ENCODE results near the gene PLBD1. TPM values are rescaled to one million over a fixed set of nuclear protein-coding genes. Genes with fewer than 3 reads are reported as not detected.

The PLBD1 gene
- total RNA-seq, 1 experiment from 2014 or later: not detected

GRCh38 chr12:14510574-14510973 lies 57.1 kb downstream of the PLBD1 start:
- no peak for DNase-seq (ENCODE audit: low read depth)

GRCh38 chr12:14505626-14506596 lies 61.8 kb downstream of the PLBD1 start:
- no peak for DNase-seq (ENCODE audit: low read depth)

DNA sequence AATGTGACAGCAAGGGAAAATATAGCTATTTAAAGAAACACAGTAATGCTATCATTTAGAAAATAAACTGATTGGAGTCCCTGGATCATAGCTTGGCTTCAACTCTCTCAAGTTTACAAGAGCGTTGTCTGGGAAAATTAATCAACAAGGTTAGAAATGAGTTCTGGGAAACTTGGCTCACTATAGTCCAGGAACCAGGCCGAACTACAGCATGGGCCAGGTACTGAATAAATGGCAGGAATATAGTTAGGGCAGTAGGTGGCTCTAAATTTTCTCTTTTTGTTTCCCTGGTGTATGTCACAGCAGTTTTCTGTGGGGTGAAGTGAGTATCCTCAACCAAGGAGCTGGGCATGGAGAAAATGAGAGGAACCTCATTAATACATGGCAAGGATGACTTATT lies 72.4 kb downstream of the PLBD1 start:
- DNase-seq (ENCODE audit: low read depth): no peak

DNA sequence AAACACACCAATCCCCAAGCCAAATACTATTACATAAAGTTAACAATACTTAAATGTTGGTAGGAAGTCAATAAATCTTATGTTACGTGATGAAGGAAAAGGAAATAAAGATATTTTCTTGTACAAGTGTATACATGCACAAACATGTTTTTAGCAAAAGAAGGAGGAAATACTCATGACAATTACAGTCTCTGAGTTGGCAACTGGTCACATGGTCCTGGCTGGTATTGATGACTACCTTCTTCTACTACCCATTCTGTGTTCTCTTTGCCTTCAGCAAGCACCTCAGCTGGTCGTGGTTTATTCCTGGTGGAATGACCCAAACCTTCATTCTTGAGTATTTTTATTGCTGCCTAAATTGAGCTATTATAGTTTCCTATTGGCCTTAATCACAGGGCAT lies 84.8 kb downstream of the PLBD1 start:
- no peak for DNase-seq (ENCODE audit: low read depth)

GRCh38 chr12:14482361-14482760 lies 85.3 kb downstream of the PLBD1 start:
- no peak for DNase-seq (ENCODE audit: low read depth)

- no peak for DNase-seq (ENCODE audit: low read depth)
These were observed 86.5 kb downstream of the PLBD1 start for GRCh38 chr12:14481201-14481600.

DNA sequence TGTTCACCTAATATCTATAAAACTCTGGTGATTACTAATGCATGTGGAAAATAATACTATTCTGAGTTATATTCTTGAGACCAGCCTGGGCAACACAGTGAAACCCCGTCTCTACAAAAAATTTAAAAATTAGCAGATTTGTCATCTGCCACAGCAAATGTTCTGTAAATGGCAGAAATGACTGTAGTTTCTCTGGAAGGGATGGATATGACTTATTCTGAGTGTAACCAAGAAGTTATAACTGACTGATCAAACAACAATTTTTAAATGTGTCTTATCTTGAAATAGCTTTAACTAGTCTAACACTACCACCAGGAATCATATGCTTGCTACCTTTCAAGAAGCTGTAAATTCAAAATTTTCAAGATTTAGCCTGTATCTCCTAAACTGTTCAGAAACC lies 88.7 kb downstream of the PLBD1 start:
- DNase-seq (ENCODE audit: low read depth): no peak

DNA sequence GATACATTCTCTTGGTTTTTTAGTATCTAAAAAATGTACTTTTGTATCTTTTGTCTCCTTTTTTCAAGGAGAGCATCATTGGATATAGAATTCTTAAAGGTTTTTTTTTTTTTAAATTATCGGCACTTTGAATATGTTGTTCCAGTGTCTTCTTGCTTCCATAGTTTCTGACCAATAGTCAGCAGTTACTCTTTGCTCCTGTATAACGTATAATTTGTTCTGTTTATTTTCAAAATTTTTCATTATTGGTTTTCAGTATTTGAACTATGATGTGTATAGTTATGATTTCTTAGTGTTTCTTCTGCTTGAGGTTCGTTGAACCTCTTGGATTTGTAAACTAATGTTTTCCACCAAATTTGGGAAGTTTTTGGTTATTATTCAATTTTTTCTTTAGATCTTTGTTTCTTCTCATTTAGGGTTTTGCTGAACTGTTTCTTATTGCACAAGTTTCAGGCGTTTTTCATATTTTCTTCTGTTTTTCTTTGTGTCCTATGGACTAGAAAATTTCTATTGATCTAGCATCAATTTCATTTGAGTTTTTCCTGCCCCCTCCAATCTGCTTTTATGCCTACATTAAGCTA lies 93.9 kb downstream of the PLBD1 start:
- DNase-seq (ENCODE audit: low read depth): no peak

GRCh38 chr12:14471497-14471896 lies 96.2 kb downstream of the PLBD1 start:
- no peak for DNase-seq (ENCODE audit: low read depth)

DNA sequence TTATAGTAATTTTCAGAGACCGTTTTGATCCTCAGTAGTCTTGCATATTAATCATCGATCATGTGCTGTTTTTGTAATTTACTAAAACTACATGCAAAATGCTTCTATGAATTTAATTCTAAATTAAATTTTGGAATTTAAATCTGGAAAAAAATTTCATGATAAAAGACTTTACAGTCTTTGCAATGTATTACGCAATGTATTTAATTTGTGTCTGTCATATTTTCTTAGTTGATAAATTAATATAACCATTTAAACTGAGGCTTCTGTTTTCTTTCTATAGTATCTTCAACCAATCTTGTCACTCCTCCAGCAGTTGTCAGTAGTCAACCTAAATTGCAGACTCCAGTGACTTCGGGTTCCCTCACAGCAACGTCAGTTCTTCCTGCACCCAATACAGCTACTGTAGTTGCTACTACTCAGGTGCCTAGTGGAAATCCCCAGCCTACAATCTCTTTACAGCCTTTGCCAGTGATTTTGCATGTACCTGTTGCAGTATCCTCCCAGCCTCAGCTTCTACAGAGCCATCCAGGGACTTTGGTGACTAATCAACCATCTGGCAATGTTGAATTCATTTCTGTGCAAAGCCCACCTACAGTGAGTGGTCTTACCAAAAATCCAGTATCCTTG lies 107.4 kb downstream of the PLBD1 start:
- DNase-seq (ENCODE audit: low read depth): no peak

DNA sequence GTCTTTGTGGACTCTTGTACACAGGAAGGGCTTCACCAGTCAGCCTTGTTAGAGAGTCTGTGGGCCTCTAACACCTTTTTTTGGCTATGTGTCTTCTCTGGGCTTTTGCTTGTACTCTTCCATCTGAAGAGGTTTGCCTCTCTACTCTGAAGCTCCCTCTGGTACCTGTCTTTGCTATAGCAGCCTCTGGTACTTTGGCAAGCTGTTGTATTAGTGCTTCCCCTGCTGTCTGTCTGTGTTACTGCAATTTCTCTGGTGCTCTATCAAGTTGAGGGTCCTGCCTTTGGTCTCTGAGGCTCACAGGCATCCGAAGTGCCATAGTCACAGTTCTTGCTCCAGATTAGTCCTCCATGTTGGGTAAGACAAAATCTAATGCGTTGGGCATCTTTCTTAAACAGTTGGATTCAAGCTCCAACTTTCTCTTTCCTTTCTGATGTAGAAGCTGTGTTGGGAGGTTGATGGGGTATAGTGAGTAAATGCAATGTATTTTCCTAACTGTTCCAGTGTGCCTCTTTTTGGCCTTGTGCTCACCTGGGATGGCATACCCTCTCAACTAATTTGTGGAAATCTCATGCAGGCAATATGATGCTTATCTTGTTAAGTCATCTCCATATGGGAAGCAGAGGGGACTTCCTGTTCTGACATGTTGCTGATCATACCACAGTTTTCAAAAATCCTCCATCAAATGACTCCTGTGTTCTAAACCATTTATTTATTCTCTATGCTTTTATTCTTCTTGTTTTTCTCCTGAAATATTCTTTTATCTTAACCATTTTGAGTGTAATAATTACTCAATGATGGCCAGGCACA lies 113.4 kb downstream of the PLBD1 start:
- peak; percentile 51 for DNase-seq (ENCODE audit: low read depth)

Small RNA genes within 50 kb of the gene (small RNA-seq; reads per million reads assigned to genes)
- gene RN7SKP134: not detected

Other genes with a start within 250 kb of the PLBD1 start
- gene ATF7IP, start 202.2 kb downstream of the PLBD1 start, total RNA-seq (2014; rRNA removed; shearing (Covaris generic)): 9.7 and 13.3 TPM in 2 replicates
- gene GUCY2C, start 128.7 kb upstream of the PLBD1 start, total RNA-seq (2014; rRNA removed; shearing (Covaris generic)): 0.17 TPM in 1 of 2 replicates, not detected in the other
- gene WBP11, start 235.6 kb upstream of the PLBD1 start, total RNA-seq (2014; rRNA removed; shearing (Covaris generic)): 13.7 and 32.1 TPM in 2 replicates
- gene C12orf60, start 235.8 kb upstream of the PLBD1 start, total RNA-seq (2014; rRNA removed; shearing (Covaris generic)): 1.7 and 3.8 TPM in 2 replicates
- not detected in 2 replicates for gene SMCO3, start 246.3 kb upstream of the PLBD1 start, total RNA-seq (2014; rRNA removed; shearing (Covaris generic))

Measured in HT1080 (cell line).